H1 (cell line): ENCODE data around the gene RALGAPA2. TPM values are rescaled to one million over a fixed set of nuclear protein-coding genes. Genes with fewer than 3 reads are reported as not detected.

Experiments used
- CTCF ChIA-PET: fragments of 300-600 bp; sonication (Branson Sonifier 250); formaldehyde crosslinking; loops from one replicate; lab custom pipeline; 2021; ENCODE audit not compliant: partially characterized antibody; lab: Charles Lee
- POLR2A ChIA-PET: fragments of 300-600 bp; sonication (Branson Sonifier 250); formaldehyde crosslinking; loops from one replicate; lab custom pipeline; 2021; ENCODE audit warnings: inconsistent platforms; ENCODE audit not compliant: partially characterized antibody; lab: Charles Lee
- DNase-seq, 2 experiments: peaks; one replicate each; pipeline versions ENCODE4 v3.0.0 to v3.0.0-alpha.2; 2010 to 2022; ENCODE audit warnings: low spot score in 2 of 2, low read depth in 1 of 2, mixed read lengths in 1 of 2
- FAIRE-seq: peaks from 2 replicates; lab custom pipeline; 2011; peaks lifted over from hg19 to GRCh38; lab: Jason Lieb, UNC
- H2AFZ ChIP-seq: 2 replicates; pipeline ENCODE4 v1.8.1; 2012; ENCODE audit warnings: low read length, inconsistent platforms
- H2AK5ac ChIP-seq: 2 replicates; pipeline ENCODE4 v1.6.1; 2013; ENCODE audit warnings: low read depth, low read length
- H2BK120ac ChIP-seq: replicated peaks from 2 replicates; pipeline ENCODE3; 2013; ENCODE audit warnings: low read depth, low read length, inconsistent platforms
- H2BK12ac ChIP-seq: 2 replicates; pipeline ENCODE4 v1.6.1; 2013; ENCODE audit warnings: low read depth, low read length
- H2BK15ac ChIP-seq: 2 replicates; pipeline ENCODE4 v1.6.1; 2013; ENCODE audit warnings: low read length
- H2BK20ac ChIP-seq: 2 replicates; pipeline ENCODE4 v1.6.1; 2013; ENCODE audit warnings: low read length
- H2BK5ac ChIP-seq: 2 replicates; pipeline ENCODE4 v1.6.1; 2013; ENCODE audit warnings: low read depth, low read length
- H3K14ac ChIP-seq: 2 replicates; pipeline ENCODE4 v1.6.1; 2013; ENCODE audit warnings: inconsistent platforms; ENCODE audit not compliant: insufficient read length
- H3K18ac ChIP-seq: 2 replicates; pipeline ENCODE4 v1.6.1; 2013; ENCODE audit warnings: low read length; ENCODE audit errors: extremely low read depth
- H3K23ac ChIP-seq: 2 replicates; pipeline ENCODE4 v1.6.1; 2013; ENCODE audit warnings: inconsistent platforms; ENCODE audit not compliant: insufficient read length
- H3K23me2 ChIP-seq: 2 replicates; pipeline ENCODE4 v1.6.1; 2013; ENCODE audit warnings: low read depth, low read length
- H3K27ac ChIP-seq: 2 replicates; pipeline ENCODE4 v1.6.1; 2011; ENCODE audit warnings: low read depth, low read length, inconsistent platforms
- H3K27me3 ChIP-seq, 4 experiments: replicated peaks in 1 of 4; 1 replicate in 1 of 4; 2 replicates in 3 of 4; pipeline versions ENCODE4 v1.6.1 to v1.8.1; 2011 to 2013; ENCODE audit warnings: low read length in 3 of 4, mild to moderate bottlenecking in 3 of 4, inconsistent platforms in 2 of 4, mixed read lengths in 2 of 4, moderate library complexity in 1 of 4; ENCODE audit not compliant: control insufficient read depth in 3 of 4, insufficient read depth in 3 of 4; ENCODE audit errors: extremely low read depth in 1 of 4
- H3K36me3 ChIP-seq, 4 experiments: 2 replicates each; pipeline versions ENCODE4 v1.6.1 to v1.8.1; 2011 to 2013; ENCODE audit warnings: mild to moderate bottlenecking in 4 of 4, low read length in 3 of 4, moderate library complexity in 2 of 4, control low read depth in 1 of 4, inconsistent platforms in 1 of 4; ENCODE audit not compliant: insufficient read depth in 4 of 4, control insufficient read depth in 2 of 4
- H3K4ac ChIP-seq: replicated peaks from 2 replicates; pipeline ENCODE3; 2013; ENCODE audit warnings: low read length, low read depth, mixed read lengths, inconsistent platforms; ENCODE audit not compliant: insufficient read length
- H3K4me1 ChIP-seq, 4 experiments: replicated peaks in 1 of 4; 1 replicate in 1 of 4; 2 replicates in 3 of 4; pipeline versions ENCODE4 v1.6.1 to v1.8.1; 2011 to 2013; ENCODE audit warnings: low read length in 3 of 4, inconsistent platforms in 2 of 4, mixed read lengths in 1 of 4; ENCODE audit not compliant: insufficient read depth in 4 of 4, control insufficient read depth in 3 of 4
- H3K4me2 ChIP-seq, 2 experiments: 2 replicates each; pipeline versions ENCODE4 v1.6.1 to v1.8.1; 2011 to 2013; ENCODE audit warnings: low read depth in 2 of 2, low read length in 2 of 2, control low read depth in 1 of 2, inconsistent platforms in 1 of 2, mild to moderate bottlenecking in 1 of 2; ENCODE audit not compliant: insufficient read depth in 1 of 2
- H3K4me3 ChIP-seq, 4 experiments: fragments of 200-600, 300-600 bp in 1 of 4; sonication (generic), shearing (Covaris generic), sonication (Bioruptor Twin) in 1 of 4; 2 replicates each; pipeline versions ENCODE4 v1.5.1 to v1.8.1; 2011 to 2016; ENCODE audit warnings: low read length in 4 of 4, low read depth in 3 of 4, control low read depth in 2 of 4, inconsistent platforms in 2 of 4, mild to moderate bottlenecking in 2 of 4, mixed read lengths in 1 of 4, moderate library complexity in 1 of 4; ENCODE audit not compliant: insufficient read depth in 2 of 4; ENCODE audit errors: extremely low read depth in 1 of 4
- H3K56ac ChIP-seq: replicated peaks from 2 replicates; pipeline ENCODE3; 2013; ENCODE audit warnings: low read depth, mild to moderate bottlenecking, mixed read lengths, low read length, inconsistent platforms; ENCODE audit not compliant: insufficient read length
- H3K79me1 ChIP-seq: 2 replicates; pipeline ENCODE4 v1.6.1; 2013; ENCODE audit warnings: low read depth, low read length, control low read depth
- H3K79me2 ChIP-seq, 2 experiments: 2 replicates each; pipeline versions ENCODE4 v1.6.1 to v1.8.1; 2012 to 2013; ENCODE audit warnings: low read length in 2 of 2, mild to moderate bottlenecking in 2 of 2, inconsistent platforms in 1 of 2; ENCODE audit not compliant: insufficient read depth in 2 of 2, control insufficient read depth in 1 of 2
- H3K9ac ChIP-seq, 4 experiments: replicated peaks in 1 of 4; 1 replicate in 1 of 4; 2 replicates in 3 of 4; pipeline versions ENCODE4 v1.6.1 to v1.8.1; 2011 to 2013; ENCODE audit warnings: low read depth in 3 of 4, low read length in 3 of 4, control low read depth in 2 of 4, mild to moderate bottlenecking in 2 of 4, moderate library complexity in 2 of 4, inconsistent platforms in 1 of 4; ENCODE audit errors: extremely low read depth in 1 of 4
- H3K9me3 ChIP-seq, 2 experiments: 2 replicates each; pipeline versions ENCODE4 v1.6.1 to v1.8.1; 2012 to 2013; ENCODE audit warnings: mild to moderate bottlenecking in 2 of 2, moderate library complexity in 2 of 2, control low read depth in 1 of 2, inconsistent platforms in 1 of 2, low read depth in 1 of 2, low read length in 1 of 2, mixed read lengths in 1 of 2; ENCODE audit not compliant: insufficient read depth in 2 of 2
- H4K20me1 ChIP-seq, 2 experiments: replicated peaks in 1 of 2; 2 replicates each; pipeline versions ENCODE3 to v1.8.1; 2011 to 2013; ENCODE audit warnings: inconsistent platforms in 2 of 2, low read length in 2 of 2, mild to moderate bottlenecking in 1 of 2; ENCODE audit not compliant: insufficient read depth in 2 of 2, control insufficient read depth in 1 of 2
- H4K5ac ChIP-seq: 2 replicates; pipeline ENCODE4 v1.6.1; 2013; ENCODE audit warnings: low read length, low read depth, mixed read lengths, inconsistent platforms; ENCODE audit not compliant: insufficient read length
- H4K8ac ChIP-seq: 2 replicates; pipeline ENCODE4 v1.8.0; 2013; ENCODE audit warnings: mild to moderate bottlenecking, moderate library complexity, low read length, inconsistent platforms; ENCODE audit not compliant: insufficient read depth; ENCODE audit errors: extremely low read depth
- H4K91ac ChIP-seq: replicated peaks from 2 replicates; pipeline ENCODE3; 2013; ENCODE audit warnings: low read length, mixed read lengths, inconsistent platforms; ENCODE audit not compliant: insufficient read length
- ASH2L ChIP-seq: fragments of 200-600, 300-600 bp; sonication (generic); IDR thresholded peaks from one replicate; pipeline ENCODE4 v1.7.1; 2017; ENCODE audit warnings: low read length
- MAX ChIP-seq: IDR thresholded peaks from 2 replicates; pipeline ENCODE4 v1.6.1; 2012; ENCODE audit warnings: inconsistent platforms
- RAD21 ChIP-seq, 2 experiments: IDR thresholded peaks in 1 of 2; conservative IDR thresholded peaks in 1 of 2; 2 replicates each; pipeline ENCODE4 v1.6.1; 2011; ENCODE audit warnings: low read depth in 2 of 2, low read length in 2 of 2, improper control_type of control experiment in 1 of 2, inconsistent platforms in 1 of 2, mild to moderate bottlenecking in 1 of 2, moderate library complexity in 1 of 2
- RNF2 ChIP-seq: fragments of 200-900, 300-1000 bp; sonication (generic); IDR thresholded peaks from 2 replicates; pipeline ENCODE4 v1.7.1; 2016; ENCODE audit warnings: borderline replicate concordance, low read depth, mild to moderate bottlenecking, antibody characterized with exemption, low read length; ENCODE audit not compliant: poor library complexity, severe bottlenecking; ENCODE audit errors: missing control alignments
- WGBS, 2 experiments: shearing (Covaris generic) in 1 of 2; methylation state at CpG; one replicate each; pipeline versions ENCODE4 v1.1.6 to v1.1.7; 2013 to 2015; ENCODE audit warnings: low lambda C conversion rate in 2 of 2, mixed read lengths in 2 of 2, inconsistent platforms in 1 of 2, low coverage in 1 of 2, missing lambda C conversion rate in 1 of 2; ENCODE audit not compliant: insufficient replicate concordance in 2 of 2, insufficient coverage in 1 of 2, insufficient read length in 1 of 2; ENCODE audit errors: extremely low coverage in 1 of 2, missing lambda C conversion rate in 1 of 2; 5-methylcytosine and 5-hydroxymethylcytosine counted together
- polyA plus RNA-seq, 7 experiments: library from polyadenylated mRNA; depleted of rRNA in 3 of 7; stranded (reverse) in 5 of 7; unstranded in 2 of 7; fragments of >200 nt in 5 of 7; fragments of 200-250 nt in 2 of 7; gene quantifications; 1 replicate in 5 of 7; 2 replicates in 1 of 7; 4 replicates in 1 of 7; pipeline versions ENCODE4 v1.2.1 to v1.2.3, GENCODE V29; 2011 to 2013; ENCODE audit warnings: missing spikeins in 2 of 7, mixed read lengths in 2 of 7
- total RNA-seq: library from RNA; stranded (reverse); fragmentation: NEBNext Ultra II Directional; extraction: Animal tissue kit (Norgen Biotek cat#: 25700); gene quantifications from 2 replicates; pipeline ENCODE4 v1.2.1, GENCODE V29; 2021
- TF ChIP-seq, protein P1 (sequence below), 3 experiments: IDR thresholded peaks; 1 replicate in 2 of 3; 2 replicates in 1 of 3; pipeline versions ENCODE4 v1.5.1 to v1.6.1; 2011; ENCODE audit warnings: low read length in 3 of 3, mild to moderate bottlenecking in 3 of 3, inconsistent platforms in 2 of 3, low read depth in 1 of 3, moderate library complexity in 1 of 3; ENCODE audit not compliant: insufficient read depth in 1 of 3; ENCODE audit errors: control extremely low read depth in 1 of 3

The RALGAPA2 gene
- total and polyA plus RNA-seq, 2 of the 8 experiments (the other 6 are each of a cell fraction or from before 2014, with no cell fraction given): 5.1 to 25.5 TPM

DNA sequence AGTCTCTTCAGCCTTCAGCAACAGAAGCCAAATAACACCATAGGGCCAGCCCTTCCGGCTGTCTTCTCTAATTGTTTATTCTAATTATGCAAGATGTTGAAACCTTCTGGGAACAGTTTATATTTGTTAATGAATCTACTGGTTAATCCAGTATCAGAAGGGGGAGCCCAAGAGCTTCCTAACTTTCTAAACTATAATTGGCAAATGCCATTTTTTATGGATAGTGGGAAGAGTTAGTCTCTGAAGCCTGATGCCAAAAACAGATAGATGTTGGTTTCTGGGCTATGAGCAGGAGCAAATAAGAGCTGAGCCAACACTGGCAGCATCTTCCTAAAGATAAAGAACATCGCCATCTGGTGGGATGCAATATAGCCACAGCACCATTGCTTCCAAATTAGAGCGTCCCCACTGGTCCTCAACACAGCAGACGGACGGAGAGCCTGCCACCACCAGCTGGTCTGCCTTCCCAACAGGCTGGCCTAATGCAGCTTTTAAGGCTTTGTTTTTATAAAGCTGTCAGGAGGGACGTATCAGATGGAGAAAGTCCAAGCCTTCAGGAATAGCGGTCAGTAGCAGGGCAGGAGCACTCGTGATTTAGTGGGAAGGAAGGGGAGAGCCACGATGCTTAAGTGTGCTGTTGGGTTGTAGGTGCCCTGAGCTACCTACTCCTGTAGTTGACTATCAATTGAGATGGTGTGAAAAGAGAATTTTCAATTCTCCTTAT, 118.8 kb downstream of the RALGAPA2 start:
- no peak overlapping the region for H2BK120ac ChIP-seq
- no peak overlapping the region for H4K5ac ChIP-seq
- no peak overlapping the region for H3K23ac ChIP-seq
- no peak overlapping the region for H2AFZ ChIP-seq
- H4K91ac ChIP-seq: no peak overlapping the region
- no peak overlapping the region for H2BK15ac ChIP-seq
- no peaks in the 10 kb centered on the region for H3K79me2 ChIP-seq
- H3K4me3 ChIP-seq: no peak overlapping the region
- H3K23me2 ChIP-seq: no peaks in the 10 kb centered on the region
- H2BK12ac ChIP-seq: no peak overlapping the region
- no peak overlapping the region for H3K27ac ChIP-seq
- no peak overlapping the region for H3K4me2 ChIP-seq
- H3K56ac ChIP-seq: no peak overlapping the region
- no peaks in the 10 kb centered on the region for H3K27me3 ChIP-seq
- no peak overlapping the region for H3K18ac ChIP-seq
- no peak overlapping the region for H3K9ac ChIP-seq
- 49% methylated on average over 9 of the region's 9 CpGs; no CpG with 5 or more reads in 1 of the 2 experiments for WGBS, 2 experiments
- H2AK5ac ChIP-seq: 0 out of 2 replicates have a peak overlapping the region, but pooled peaks have one; percentile 14
- DNase-seq: peak; percentile 23 to 61
- FAIRE-seq: peak; percentile 70
- no peak overlapping the region for H2BK20ac ChIP-seq
- no peak overlapping the region for H3K4ac ChIP-seq
- POLR2A ChIA-PET: no interaction called here
- TF ChIP-seq RNF2 (no peak), ASH2L (no peak), RAD21 (IDR thresholded peaks at IDR 0.05 in 1 of 2, conservative IDR thresholded peaks at IDR 0.05 in 1 of 2; ENCODE audit: low read depth in 2 of 2, low read length in 2 of 2) (peak; percentile 68 to 82), MAX (no peak)
- TF ChIP-seq, protein P1, sequence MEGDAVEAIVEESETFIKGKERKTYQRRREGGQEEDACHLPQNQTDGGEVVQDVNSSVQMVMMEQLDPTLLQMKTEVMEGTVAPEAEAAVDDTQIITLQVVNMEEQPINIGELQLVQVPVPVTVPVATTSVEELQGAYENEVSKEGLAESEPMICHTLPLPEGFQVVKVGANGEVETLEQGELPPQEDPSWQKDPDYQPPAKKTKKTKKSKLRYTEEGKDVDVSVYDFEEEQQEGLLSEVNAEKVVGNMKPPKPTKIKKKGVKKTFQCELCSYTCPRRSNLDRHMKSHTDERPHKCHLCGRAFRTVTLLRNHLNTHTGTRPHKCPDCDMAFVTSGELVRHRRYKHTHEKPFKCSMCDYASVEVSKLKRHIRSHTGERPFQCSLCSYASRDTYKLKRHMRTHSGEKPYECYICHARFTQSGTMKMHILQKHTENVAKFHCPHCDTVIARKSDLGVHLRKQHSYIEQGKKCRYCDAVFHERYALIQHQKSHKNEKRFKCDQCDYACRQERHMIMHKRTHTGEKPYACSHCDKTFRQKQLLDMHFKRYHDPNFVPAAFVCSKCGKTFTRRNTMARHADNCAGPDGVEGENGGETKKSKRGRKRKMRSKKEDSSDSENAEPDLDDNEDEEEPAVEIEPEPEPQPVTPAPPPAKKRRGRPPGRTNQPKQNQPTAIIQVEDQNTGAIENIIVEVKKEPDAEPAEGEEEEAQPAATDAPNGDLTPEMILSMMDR (IDR thresholded peaks at IDR 0.05; ENCODE audit: control extremely low read depth in 1 of 3, insufficient read depth in 1 of 3, low read depth in 1 of 3, low read length in 3 of 3): peak; percentile 63 to 95 (median 92)
- no peak overlapping the region for H2BK5ac ChIP-seq
- peaks cover 0 to 4% (median 3%) of the 10 kb centered on the region in 4 experiments; a peak in 2 of 8 replicates for H3K36me3 ChIP-seq
- no peaks in the 10 kb centered on the region for H3K9me3 ChIP-seq
- H3K4me1 ChIP-seq: no peaks in the 10 kb centered on the region
- no peak overlapping the region for H3K14ac ChIP-seq
- H4K20me1 ChIP-seq: no peaks in the 10 kb centered on the region
- CTCF ChIA-PET: interaction anchor here (0.7 to 4.9 kb wide), 52 partner anchors 10 to 1022 kb away, joined by 3 to 24 read pairs (median 4); no protein-coding TSS in a partner anchor
- H3K79me1 ChIP-seq: no peaks in the 10 kb centered on the region
- H4K8ac ChIP-seq: no peak overlapping the region
